WERI-Rb-1 (cell line): Measurements from ENCODE around the gene DENND1A.

Experiments used
- DNase-seq: peaks from one replicate; pipeline ENCODE4 v3.0.0-alpha.2; 2020
- H3K27ac ChIP-seq: fragments of 250-450 bp; sonication (Bioruptor Pico); 2 replicates; pipeline ENCODE4 v1.5.1; 2020; ENCODE audit warnings: mild to moderate bottlenecking, moderate library complexity
- H3K27me3 ChIP-seq: fragments of 250-450 bp; sonication (Bioruptor Pico); 2 replicates; pipeline ENCODE4 v1.5.1; 2021; ENCODE audit warnings: mild to moderate bottlenecking, low read depth, moderate library complexity; ENCODE audit not compliant: insufficient read depth, severe bottlenecking
- H3K36me3 ChIP-seq: fragments of 250-450 bp; sonication (Bioruptor Pico); 2 replicates; pipeline ENCODE4 v1.5.1; 2020; ENCODE audit warnings: mild to moderate bottlenecking, moderate library complexity
- H3K4me3 ChIP-seq: 2 replicates; pipeline ENCODE4 v1.5.1; 2011; ENCODE audit warnings: low read depth, mild to moderate bottlenecking, control low read depth, low read length
- H3K9me3 ChIP-seq: fragments of 250-450 bp; sonication (Bioruptor Pico); 2 replicates; pipeline ENCODE4 v1.5.1; 2021; ENCODE audit warnings: mild to moderate bottlenecking, moderate library complexity; ENCODE audit not compliant: severe bottlenecking
- CTCF ChIP-seq: IDR thresholded peaks from 2 replicates; pipeline ENCODE4 v1.5.1; 2011; ENCODE audit warnings: low read depth, mild to moderate bottlenecking, control low read depth, inconsistent platforms, low read length

DENND1A gene

GRCh38 chr9:123394291-123395235, 535.4 kb downstream of the DENND1A start:
- Histone ChIP-seq H3K4me3 (no peak overlapping the region), H3K9me3 (peaks cover 6% of the 10 kb centered on the region), H3K36me3 (no peaks in the 10 kb centered on the region; the same call in 1 of the 2 replicates), H3K27me3 (no peaks in the 10 kb centered on the region), H3K27ac (no peak overlapping the region)
- no peak for DNase-seq
- TF ChIP-seq CTCF, result no peak

GRCh38 chr9:123392802-123393201, 537.1 kb downstream of the DENND1A start:
- Histone ChIP-seq H3K36me3 (no peaks in the 10 kb centered on the region), H3K9me3 (peaks cover 6% of the 10 kb centered on the region), H3K27me3 (no peaks in the 10 kb centered on the region), H3K27ac (no peak overlapping the region), H3K4me3 (no peak overlapping the region)
- no peak for DNase-seq
- no peak for TF ChIP-seq CTCF

GRCh38 chr9:123391946-123392345, 538.0 kb downstream of the DENND1A start:
- Histone ChIP-seq H3K4me3 (no peak overlapping the region), H3K27me3 (no peaks in the 10 kb centered on the region), H3K27ac (no peak overlapping the region), H3K36me3 (no peaks in the 10 kb centered on the region), H3K9me3 (peaks cover 6% of the 10 kb centered on the region)
- no peak for DNase-seq
- no peak for TF ChIP-seq CTCF

- no peak for TF ChIP-seq CTCF
- Histone ChIP-seq H3K27ac (no peak overlapping the region), H3K36me3 (no peaks in the 10 kb centered on the region), H3K4me3 (no peak overlapping the region), H3K27me3 (no peaks in the 10 kb centered on the region), H3K9me3 (peaks cover 6% of the 10 kb centered on the region)
- DNase-seq, result no peak
Observed at GRCh38 chr9:123391233-123391632, 538.7 kb downstream of the DENND1A start.

- Histone ChIP-seq H3K9me3 (peaks cover 6% of the 10 kb centered on the region), H3K36me3 (no peaks in the 10 kb centered on the region), H3K27me3 (no peaks in the 10 kb centered on the region), H3K4me3 (no peak overlapping the region), H3K27ac (no peak overlapping the region)
- no peak for DNase-seq
- no peak for TF ChIP-seq CTCF
Observed at GRCh38 chr9:123390337-123391135, 539.4 kb downstream of the DENND1A start.
